ENCODE results near the gene FAM170B.
A peak's percentile ranks its signal among the peaks of the same experiment; 100 is the strongest.

FAM170B gene

DNA sequence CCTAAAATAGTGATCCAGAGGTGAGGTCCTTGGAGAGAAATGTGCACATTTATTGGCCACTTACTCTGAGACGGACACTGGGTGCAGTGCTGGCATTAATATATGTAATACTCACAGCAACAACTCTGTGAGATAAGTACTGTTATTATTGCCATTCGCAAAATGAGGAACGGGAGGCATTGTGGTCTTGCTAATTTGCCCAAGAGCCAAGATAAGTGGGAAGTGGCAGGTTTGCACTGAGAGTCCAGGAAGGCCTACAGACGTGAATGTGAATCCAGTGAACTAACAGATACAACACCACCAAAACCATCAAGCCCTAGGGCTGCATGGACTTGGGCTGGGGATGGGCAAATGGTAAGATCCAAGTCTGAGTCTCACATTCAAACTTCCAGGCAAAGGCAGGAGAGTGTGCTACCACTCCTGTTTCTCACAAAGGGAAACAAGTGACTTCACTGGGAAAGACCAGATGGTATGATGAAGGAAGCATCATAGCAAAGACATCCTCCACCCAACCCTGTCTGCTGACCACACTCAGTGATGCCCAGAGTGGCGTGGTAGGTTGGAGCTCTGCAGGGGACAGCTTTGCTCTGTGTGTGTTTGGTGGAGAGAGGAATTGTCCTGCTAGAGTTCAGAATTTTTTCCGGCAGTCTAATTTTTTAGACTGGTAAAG, 35.1 kb upstream of the FAM170B start:
- DNase-seq (ENCODE audit: low spot score): no peak

DNA sequence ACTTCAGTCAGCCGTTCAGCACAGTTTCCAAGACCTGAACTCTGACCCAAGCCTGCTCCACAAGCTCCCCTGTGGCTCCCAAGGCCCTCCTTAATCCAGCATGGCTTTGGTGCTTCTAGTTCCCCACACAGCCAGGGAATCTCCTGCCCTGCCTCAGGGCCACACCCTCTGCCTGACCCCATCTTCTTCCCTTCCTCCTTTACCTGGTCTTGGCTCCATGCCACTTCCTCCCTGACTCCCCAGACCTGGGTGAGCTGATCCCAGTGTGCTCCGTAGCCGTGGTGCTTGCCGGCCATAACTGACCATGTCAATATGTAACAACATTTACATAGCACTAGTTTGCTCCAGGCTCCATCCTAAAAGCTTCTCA, 34.3 kb upstream of the FAM170B start:
- no peak for DNase-seq (ENCODE audit: low spot score)

DNA sequence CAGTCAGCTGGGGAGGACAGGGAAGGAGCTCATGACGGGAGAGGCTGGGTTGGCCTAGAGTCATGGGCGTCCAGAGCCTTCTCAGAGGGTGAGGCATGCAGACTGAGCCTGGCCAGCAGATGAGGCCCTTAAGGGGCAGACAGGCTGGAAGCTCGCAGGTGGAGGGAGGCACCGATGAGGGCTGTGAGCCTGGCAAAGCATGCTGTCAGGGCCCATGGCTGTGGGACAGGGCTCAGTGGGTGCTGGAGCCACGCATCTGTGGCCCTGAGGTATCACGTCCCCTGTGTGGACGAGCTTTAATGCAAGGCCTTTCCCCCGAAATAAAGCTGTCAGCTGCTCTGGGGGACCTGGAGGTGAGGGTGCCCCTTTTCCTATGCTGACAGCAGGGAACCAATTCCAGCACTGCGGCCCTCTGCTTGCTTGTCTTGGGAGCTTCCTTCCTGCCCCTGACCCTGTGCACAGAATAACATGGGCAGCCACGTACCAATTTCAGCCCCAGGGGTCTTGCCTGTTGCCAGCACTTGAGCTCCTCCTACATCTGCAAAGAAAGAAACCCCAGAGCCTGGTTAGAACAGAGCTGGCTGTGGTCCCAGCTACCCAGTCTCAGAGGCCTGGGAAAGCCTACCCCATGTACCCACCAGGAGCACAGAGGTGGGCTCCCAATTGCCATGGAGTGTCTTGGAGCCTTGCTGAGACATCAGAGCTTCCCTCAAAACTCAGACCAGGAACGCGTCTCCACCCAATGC, 33.8 kb upstream of the FAM170B start:
- DNase-seq (ENCODE audit: low spot score): no peak

DNA sequence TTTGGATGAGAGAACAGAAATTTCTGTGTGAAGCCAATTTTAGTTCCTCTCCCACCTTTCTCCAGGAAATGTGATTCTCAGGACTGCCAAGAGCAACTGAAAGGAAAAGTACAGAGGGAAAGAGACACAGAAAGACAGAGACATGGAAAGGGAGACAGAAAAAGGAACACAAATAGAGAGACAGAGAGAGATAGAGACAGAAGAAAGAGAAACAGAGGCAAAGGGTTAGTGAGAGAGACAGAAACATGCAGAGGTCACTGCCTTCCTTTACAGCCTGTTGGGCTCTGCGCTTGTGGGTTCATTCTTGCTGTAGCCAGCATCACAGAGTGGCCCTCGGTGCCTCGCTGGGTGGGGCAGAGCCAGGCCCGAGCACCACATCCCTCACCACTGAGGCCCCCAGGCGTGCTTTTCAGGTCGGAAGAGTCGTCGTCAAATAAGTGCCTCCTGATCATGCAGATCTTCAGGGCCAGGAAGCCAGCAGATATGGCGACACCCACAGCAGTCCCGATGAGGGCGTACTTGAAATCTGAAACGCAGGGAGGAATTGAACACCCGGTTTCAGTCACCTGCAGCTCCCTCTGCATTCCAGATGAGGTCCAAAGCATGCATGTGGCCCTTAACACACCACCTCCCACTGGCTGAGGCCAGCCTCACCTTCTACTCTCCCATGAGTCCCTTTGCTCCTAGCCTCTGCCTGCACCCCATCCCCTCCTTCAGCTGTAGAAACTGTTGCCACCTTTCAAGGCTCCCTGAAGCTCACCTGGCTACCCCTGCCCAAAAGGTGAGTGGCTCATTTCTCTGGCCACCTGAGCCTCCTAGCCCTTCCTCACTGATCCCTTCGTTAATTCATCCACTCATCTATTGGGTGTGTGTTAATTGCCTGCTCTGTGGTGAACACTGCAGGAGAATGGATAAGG, 32.9 kb upstream of the FAM170B start:
- no peak for DNase-seq (ENCODE audit: low spot score)

DNA sequence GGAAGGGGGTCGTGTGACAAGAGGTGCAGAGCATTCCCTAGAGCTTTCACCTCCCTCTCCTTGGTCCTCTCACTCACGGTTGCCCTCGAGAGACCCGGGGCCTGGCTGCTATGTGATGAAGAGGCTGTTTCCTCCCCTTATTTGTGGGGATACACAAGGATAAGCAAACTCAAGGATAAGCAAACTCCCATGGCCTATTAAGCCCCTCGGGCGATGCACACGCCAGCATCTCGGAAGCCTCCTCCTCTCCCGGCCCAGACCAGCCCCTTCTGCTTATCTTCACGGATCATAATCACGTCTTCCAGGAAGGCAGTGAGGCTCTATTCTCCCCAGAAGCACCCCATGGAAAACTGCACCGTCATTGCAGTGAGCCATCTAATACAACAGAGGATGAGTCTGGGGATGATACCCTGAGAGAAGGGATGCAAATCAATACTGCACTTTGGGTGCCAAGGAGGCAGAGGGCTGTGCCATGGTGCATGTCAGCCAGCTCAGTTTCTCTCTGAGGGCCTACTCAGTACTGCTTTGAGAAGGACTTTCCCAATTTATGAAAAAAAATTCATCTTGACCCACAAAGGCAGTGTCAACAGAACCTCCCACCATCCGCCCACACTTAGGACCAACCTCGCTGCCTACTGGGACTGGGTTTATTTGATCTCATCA, 32.1 kb upstream of the FAM170B start:
- no peak for DNase-seq (ENCODE audit: low spot score)

- DNase-seq (ENCODE audit: low spot score): no peak
Measured at GRCh38 chr10:49165259-49165658, 31.4 kb upstream of the FAM170B start.

DNA sequence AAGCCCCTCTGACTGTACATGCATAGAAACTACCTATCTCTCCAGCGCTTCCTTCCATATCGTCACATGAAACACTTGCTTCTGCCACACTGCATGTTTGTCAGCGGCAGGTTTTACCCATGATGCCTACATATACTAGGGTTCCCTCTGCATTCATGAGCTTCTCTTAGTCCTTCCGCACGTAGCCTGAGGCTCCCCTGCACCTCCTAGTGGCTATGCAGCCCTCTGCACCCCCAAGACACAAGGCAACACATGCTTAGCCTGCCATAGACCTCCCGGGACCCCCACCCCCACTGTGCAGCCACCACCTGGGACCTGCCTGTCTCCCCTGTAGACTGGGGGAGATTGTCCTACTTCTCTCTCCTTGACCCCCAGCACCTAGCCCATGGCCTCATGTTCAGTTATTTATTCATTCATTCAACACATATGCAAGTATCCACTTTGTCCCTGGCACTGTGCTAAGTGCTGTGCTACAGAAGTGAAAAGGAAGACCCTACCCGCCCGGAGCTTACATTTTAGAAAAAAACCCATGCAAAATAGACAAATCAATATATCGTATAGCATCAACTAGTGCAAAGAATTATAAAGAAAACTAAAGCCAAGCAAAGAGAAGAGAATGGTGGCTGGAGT, 30.9 kb upstream of the FAM170B start:
- DNase-seq (ENCODE audit: low spot score): peak; percentile 28

GRCh38 chr10:49163741-49164140, 29.9 kb upstream of the FAM170B start:
- no peak for DNase-seq (ENCODE audit: low spot score)

- DNase-seq (ENCODE audit: low spot score): no peak
Measured at GRCh38 chr10:49162761-49163310, 29.0 kb upstream of the FAM170B start.

- DNase-seq (ENCODE audit: low spot score): no peak
Measured at GRCh38 chr10:49162063-49162462, 28.2 kb upstream of the FAM170B start.

- DNase-seq (ENCODE audit: low spot score): no peak
Measured at GRCh38 chr10:49161411-49161997, 27.7 kb upstream of the FAM170B start.

DNA sequence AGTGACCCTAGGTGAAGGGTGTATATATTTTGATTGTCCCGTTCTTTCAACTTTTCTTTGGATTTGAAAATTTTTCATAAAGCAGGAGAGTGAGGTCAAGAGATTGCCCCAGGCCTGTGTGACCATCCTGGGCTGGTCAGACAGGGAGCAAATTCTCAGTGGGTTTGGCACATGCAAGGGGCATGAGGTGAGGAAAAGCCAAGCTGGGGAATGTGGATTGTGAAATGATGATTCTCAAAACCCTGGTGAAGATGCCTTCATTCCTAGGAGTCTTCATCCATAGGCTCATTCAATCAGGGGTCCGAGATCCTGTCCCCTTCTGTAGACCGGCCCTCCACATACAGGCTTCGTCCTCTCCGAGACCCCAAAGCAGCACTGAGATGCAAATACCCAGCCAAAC, 27.0 kb upstream of the FAM170B start:
- DNase-seq (ENCODE audit: low spot score): no peak

- no peak for DNase-seq (ENCODE audit: low spot score)
Measured at GRCh38 chr10:49160110-49160509, 26.3 kb upstream of the FAM170B start.

- no peak for DNase-seq (ENCODE audit: low spot score)
Measured at GRCh38 chr10:49158915-49159314, 25.1 kb upstream of the FAM170B start.

DNA sequence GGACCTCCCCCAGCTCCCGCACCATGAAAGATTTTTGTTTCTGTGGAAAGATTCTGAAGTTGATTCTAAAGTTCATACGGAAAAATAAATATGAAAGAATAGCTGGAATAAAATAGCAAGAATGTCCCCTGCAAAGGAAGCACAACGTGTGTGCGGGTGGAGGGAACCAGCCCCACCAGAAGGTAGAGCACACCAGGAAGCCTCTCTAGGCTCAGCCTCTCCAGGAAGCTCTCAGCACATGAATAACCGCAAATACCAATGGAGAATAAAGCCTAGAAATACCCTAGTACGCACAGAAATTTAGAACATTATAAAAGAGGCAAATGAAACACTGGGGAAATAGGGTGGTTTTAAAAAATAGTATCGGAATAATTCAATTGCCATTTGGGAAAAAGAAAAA, 24.6 kb upstream of the FAM170B start:
- DNase-seq (ENCODE audit: low spot score): no peak

DNA sequence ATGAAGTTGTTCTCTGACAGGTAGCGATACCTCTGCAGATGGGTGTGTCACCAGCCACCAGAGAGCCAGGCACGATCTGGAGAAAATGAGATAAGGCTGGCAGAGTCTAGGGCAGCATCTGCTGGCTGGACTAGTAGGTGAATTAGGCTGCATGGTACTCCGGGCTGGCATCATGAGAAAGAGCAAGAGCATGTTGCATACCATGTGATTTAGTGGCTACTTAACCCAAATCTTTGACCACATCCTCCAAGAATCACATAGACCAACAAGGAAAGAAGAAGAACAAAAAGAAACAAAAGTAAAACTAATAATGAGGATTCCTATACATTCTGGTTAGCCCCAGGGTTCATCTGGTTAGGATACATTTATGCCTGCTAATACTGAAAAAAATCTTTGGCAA, 23.4 kb upstream of the FAM170B start:
- no peak for DNase-seq (ENCODE audit: low spot score)

DNA sequence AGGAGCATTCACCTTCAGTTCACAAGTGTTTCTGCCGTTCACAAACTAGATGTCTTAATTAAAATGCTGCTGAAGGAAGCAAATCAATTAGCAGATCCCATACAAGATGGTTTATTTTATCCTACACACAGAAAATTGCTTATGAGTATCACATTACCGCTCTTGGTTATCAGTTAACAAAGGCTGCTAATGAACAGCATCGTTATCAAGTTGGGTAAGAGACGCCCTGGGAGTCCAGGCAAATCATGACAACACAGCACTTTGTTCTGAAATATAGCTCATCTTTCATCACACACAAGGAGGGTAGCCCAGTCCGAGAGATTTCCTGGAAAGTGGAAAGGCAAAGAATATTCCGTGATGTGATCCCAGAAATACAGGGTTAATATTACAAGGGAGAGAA, 20.8 kb upstream of the FAM170B start:
- DNase-seq (ENCODE audit: low spot score): no peak

DNA sequence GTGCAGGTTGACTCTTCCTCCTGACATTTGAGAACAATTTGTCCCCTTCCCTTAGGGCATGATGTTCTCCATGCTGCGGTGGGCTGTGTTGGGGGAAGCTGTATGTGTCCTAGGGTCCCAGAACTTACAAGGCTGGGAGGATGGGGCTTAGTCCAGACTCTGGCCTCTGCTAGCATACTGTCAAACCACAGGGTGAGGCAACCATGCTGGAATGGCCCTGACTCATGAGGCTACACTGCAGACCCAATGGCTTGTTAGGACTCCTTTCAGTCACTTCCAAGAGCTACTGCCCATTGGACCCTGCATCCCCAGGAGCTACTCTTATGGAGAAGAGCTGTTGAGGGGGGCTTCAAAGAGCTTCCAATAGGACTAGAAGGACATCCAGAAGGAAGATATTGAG, 20.1 kb upstream of the FAM170B start:
- no peak for DNase-seq (ENCODE audit: low spot score)

- no peak for DNase-seq (ENCODE audit: low spot score)
Measured at GRCh38 chr10:49153115-49153514, 19.3 kb upstream of the FAM170B start.

GRCh38 chr10:49152663-49153062, 18.8 kb upstream of the FAM170B start:
- no peak for DNase-seq (ENCODE audit: low spot score)

DNA sequence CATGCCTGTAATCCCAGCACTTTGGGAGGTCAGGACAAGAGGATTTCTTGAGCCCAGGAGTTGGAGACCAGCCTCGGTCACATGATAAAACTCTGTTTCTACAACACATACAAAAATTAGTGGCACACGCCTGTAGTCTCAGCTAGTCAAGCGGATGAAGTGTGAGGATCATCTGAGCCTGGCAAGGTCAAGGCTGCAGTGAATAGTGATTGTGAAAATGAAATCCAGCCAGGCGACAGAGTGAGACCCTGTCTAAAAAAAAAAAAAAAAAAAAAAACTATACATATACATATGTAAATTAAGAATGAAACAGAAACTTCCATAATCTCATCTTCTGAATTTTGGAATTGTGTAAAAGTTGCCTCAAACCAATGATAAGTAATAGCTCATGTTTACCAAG, 18.2 kb upstream of the FAM170B start:
- DNase-seq (ENCODE audit: low spot score): no peak

Data from HuH-7 (cell line).